Measurements from ENCODE around the gene VIPR1.
A peak's percentile ranks its signal among the peaks of the same experiment; 100 is the strongest.
"Not testable (repeated sequence)": the region's sequence is repeated elsewhere in the genome, so short reads cannot be mapped to it uniquely, and the experiment has no call there.

Gene VIPR1

GRCh38 chr3:42535981-42536784 is 33.7 kb downstream of the VIPR1 start:
- DNase-seq, result peak; percentile 69

GRCh38 chr3:42537350-42537749 is 34.9 kb downstream of the VIPR1 start:
- no peak for DNase-seq

GRCh38 chr3:42539871-42540714 is 37.6 kb downstream of the VIPR1 start:
- peak; percentile 67 for DNase-seq

- no peak for DNase-seq
Observed at GRCh38 chr3:42541079-42541478, 38.6 kb downstream of the VIPR1 start.

GRCh38 chr3:42544492-42545283 is 42.2 kb downstream of the VIPR1 start:
- DNase-seq, result no peak

DNA sequence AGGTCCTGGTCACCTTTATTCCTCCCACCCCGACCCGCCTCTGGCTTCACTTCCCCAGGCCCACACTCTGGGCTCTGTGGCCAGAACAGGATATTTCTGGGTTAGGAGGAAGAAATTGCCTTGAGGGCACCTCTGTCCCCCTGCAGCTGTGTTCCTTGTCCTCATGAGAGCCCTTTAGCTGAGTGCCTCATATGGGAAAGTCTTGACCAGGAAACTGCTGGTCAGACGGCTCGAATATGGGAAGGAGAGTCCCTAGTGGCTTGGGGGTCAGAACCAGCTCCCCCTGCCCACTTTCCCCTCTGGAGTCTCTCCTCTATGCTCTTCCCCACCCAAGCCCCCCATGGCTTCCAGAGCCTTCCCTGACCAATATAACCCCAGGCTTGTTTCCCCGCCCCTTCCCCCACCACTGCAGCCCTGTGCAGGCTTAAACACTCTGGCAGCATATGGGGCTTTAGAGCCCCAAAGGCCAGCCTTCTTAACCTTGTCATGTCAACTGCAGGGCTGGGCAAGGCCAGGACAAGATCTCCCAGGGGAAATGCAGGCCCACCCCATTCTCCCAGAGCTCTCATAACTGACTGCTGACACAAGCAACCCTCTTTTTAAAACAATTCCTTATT is 42.9 kb downstream of the VIPR1 start:
- peak; percentile 88 for DNase-seq

DNA sequence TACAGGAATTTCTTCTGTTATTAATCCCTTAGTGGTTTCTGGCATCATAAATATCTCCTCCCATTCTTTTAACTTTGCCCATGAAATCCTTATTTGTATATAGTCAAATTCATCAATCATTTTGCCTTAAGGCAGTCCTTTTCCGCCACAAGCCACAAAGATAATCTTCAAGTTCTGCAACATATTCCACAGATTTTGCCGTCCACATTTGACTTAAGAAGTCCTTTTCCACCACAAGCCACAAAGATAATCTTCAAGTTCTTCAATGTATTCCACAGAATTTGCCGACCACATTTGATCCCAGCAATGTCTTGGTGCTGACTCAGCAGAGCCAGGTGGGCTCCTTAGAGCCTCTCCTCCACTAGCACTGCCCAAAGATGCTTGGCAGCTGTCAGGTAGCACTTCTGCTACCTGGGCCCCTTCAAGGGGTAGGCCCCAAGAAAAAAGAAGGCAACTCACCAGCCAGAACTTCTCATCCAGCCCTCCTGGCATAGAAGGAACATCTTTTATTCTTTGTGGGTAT is 44.3 kb downstream of the VIPR1 start:
- DNase-seq, result no peak

GRCh38 chr3:42547401-42547945 is 45.0 kb downstream of the VIPR1 start:
- peak; percentile 69 for DNase-seq

GRCh38 chr3:42549131-42549530 is 46.7 kb downstream of the VIPR1 start:
- DNase-seq, result no peak

GRCh38 chr3:42550250-42550649 is 47.8 kb downstream of the VIPR1 start:
- DNase-seq, result no peak

DNA sequence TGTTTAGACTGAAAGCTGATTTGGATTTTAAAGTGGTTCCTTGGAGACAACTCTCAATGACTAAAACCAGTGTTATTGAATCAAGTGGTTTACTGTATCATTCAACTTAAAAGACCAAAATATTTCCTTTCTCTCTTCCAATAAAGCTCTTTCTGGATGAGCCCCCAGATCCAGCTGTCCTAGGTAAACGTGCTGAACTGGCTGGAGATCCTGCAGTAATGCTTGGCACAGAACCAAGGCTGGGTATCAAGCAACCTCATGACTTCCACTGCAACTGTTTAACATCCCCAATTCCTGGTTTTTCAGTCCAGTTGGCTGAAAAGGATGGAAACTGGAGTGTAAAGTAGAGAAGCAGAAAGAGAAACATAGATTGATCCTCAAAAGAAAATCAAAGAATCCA is 50.4 kb downstream of the VIPR1 start:
- no peak for DNase-seq

DNA sequence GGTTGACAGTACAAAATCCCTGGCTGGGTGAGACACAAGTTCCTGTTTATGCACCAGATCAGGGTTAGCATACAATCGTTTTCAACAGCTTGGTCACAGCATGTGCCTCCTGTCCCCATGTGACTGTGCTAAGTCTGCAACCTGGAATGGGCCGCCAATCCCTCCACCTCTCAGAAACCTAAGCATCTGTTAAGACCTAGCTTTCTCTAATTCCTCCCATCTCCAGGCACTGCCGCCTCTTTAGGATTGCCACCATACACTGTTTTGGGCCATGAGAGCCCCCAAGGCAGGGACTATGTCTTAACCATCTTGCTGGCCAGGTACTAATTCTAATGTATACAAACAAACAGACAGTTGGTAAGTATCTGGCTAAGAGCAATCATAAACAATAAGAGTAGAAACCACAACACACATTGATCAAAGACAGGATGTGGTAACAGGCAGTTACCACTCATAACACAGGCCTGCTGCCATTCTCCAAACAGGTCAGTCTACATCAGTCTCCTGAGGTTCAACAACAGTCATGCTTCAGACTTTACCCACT is 53.7 kb downstream of the VIPR1 start:
- peak; percentile 82 for DNase-seq

GRCh38 chr3:42556817-42557216 is 54.4 kb downstream of the VIPR1 start:
- not testable (repeated sequence) for DNase-seq

- peak; percentile 51 for DNase-seq
Observed at GRCh38 chr3:42557854-42558253, 55.4 kb downstream of the VIPR1 start.

- DNase-seq, result no peak
Observed at GRCh38 chr3:42562047-42562907, 59.8 kb downstream of the VIPR1 start.

GRCh38 chr3:42569593-42570142 is 67.2 kb downstream of the VIPR1 start:
- DNase-seq, result peak; percentile 77

GRCh38 chr3:42572278-42572677 is 69.8 kb downstream of the VIPR1 start:
- DNase-seq, result peak; percentile 67

- DNase-seq, result no peak
Observed at GRCh38 chr3:42575137-42575741, 72.8 kb downstream of the VIPR1 start.

DNA sequence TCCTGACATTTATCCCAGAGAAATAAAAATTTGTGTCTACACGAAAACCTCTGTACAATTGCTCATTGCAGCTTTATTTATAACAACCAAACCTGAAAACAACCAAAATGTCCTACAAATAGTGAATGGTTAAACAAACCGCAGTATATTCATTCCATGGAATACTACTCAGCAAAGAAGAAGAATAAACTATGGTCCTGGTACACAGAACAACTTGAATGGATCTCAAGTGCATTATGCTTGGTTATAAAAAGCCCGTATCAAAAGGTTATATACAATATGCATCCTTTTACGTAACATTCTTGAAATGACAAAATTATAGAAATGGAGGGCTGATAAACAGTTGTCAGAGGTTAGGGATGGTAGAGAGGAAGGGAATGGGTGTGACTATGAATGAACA is 75.6 kb downstream of the VIPR1 start:
- no peak for DNase-seq

DNA sequence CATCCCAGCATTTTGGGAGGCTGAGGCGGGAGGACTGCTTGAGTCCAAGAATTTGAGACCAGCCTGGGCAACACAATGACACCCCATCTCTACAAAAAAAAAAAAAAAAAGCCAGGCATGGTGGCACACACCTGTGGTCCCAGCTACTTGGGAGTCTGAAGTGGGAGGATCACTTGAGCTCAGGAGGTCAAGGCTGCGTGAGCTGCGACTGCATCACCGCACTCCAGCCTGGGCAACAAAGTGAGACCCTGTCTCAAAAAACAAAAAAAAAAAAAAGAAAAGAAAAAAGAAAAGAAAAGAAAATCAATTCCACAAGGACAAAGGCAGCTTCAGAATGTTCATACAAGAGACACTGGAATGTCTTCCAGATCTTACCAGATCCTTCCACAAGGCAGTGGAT is 76.9 kb downstream of the VIPR1 start:
- not testable (repeated sequence) for DNase-seq
